ENCODE measurements around the gene CHTF18. TPM values are rescaled to one million over a fixed set of nuclear protein-coding genes. Genes with fewer than 3 reads are reported as not detected.

Gene CHTF18
- total RNA-seq, 1 donor from 2014 or later, result 56.8 TPM

DNA sequence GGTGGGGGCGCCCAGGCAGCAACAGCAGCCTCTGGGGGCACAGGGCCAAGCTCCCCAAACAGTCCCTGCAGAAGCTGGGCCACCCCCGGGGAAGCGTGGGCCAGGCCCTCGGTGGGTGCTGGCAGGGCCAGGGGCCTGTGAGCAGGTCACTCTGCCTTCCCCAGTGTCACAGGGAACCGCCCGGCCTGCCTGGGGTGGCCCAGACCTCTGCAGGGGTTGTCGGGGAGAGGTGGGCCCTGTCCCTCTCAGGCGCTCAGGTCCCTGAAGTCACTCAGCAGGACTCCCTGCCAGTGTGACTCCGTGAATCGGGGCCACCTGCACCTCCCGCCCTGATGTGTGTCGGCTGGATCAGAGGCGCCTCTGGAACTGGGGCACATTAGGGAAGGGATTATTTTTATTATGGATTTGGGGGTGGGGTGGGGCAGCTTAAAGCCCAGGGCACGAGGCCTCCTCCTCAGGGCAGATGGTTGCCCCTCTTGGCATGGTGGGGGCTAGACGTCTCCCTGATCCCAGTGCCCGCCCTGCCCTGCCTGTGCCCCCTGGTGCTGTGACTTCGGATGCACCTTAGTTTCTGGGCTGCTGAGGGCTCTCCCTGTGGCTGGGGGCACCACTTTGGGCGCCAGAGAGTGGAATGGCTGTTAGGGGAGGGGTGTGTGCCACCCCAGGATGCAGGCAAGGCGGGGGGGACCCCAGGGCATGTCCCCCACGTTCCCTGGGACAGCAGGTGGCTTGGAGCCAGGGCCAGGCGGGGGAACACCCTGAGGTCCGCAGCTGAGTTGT, 13.4 kb downstream of the CHTF18 start:
- Mint-ChIP-seq H3K36me3 (ENCODE audit: low read depth, unreplicated experiment) (no peaks in the 10 kb centered on the region), H3K27me3 (ENCODE audit: unreplicated experiment) (peaks cover 6% of the 10 kb centered on the region), H3K4me1 (ENCODE audit: unreplicated experiment) (no peaks in the 10 kb centered on the region), H3K27ac (ENCODE audit: unreplicated experiment) (no peak overlapping the region), H3K4me3 (ENCODE audit: unreplicated experiment) (no peak overlapping the region), H3K9me3 (ENCODE audit: unreplicated experiment) (no peaks in the 10 kb centered on the region)
- no peak for DNase-seq (ENCODE audit: low spot score)
- TF ChIP-seq, protein P1, sequence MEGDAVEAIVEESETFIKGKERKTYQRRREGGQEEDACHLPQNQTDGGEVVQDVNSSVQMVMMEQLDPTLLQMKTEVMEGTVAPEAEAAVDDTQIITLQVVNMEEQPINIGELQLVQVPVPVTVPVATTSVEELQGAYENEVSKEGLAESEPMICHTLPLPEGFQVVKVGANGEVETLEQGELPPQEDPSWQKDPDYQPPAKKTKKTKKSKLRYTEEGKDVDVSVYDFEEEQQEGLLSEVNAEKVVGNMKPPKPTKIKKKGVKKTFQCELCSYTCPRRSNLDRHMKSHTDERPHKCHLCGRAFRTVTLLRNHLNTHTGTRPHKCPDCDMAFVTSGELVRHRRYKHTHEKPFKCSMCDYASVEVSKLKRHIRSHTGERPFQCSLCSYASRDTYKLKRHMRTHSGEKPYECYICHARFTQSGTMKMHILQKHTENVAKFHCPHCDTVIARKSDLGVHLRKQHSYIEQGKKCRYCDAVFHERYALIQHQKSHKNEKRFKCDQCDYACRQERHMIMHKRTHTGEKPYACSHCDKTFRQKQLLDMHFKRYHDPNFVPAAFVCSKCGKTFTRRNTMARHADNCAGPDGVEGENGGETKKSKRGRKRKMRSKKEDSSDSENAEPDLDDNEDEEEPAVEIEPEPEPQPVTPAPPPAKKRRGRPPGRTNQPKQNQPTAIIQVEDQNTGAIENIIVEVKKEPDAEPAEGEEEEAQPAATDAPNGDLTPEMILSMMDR (IDR thresholded peaks at IDR 0.05; ENCODE audit: unreplicated experiment), result no peak

DNA sequence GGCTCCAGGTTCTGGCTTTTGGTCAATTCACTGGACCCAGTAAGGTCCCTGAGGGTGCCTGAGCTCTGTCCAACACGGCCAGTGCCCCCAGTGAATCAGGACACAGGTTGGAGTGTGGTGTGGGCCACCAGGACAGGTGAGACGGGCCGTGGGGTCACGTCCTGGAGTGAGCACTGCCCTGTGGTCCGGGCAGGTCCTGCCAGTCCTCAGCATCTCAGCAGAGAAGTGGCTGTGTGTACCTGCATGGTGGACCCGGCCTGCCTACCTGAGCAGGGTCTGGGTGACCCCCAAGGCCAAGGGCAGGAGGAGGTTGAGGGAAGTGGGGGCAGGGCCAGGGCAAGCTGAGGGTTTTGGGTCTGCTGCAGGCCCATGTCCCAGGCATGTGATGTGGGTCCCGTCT, 14.0 kb downstream of the CHTF18 start:
- Mint-ChIP-seq H3K27ac (ENCODE audit: unreplicated experiment) (no peak overlapping the region), H3K4me1 (ENCODE audit: unreplicated experiment) (no peaks in the 10 kb centered on the region), H3K9me3 (ENCODE audit: unreplicated experiment) (no peaks in the 10 kb centered on the region), H3K36me3 (ENCODE audit: low read depth, unreplicated experiment) (no peaks in the 10 kb centered on the region), H3K4me3 (ENCODE audit: unreplicated experiment) (no peak overlapping the region), H3K27me3 (ENCODE audit: unreplicated experiment) (peaks cover 5% of the 10 kb centered on the region)
- no peak for DNase-seq (ENCODE audit: low spot score)
- TF ChIP-seq, protein P1 (IDR thresholded peaks at IDR 0.05; ENCODE audit: unreplicated experiment), result no peak

DNA sequence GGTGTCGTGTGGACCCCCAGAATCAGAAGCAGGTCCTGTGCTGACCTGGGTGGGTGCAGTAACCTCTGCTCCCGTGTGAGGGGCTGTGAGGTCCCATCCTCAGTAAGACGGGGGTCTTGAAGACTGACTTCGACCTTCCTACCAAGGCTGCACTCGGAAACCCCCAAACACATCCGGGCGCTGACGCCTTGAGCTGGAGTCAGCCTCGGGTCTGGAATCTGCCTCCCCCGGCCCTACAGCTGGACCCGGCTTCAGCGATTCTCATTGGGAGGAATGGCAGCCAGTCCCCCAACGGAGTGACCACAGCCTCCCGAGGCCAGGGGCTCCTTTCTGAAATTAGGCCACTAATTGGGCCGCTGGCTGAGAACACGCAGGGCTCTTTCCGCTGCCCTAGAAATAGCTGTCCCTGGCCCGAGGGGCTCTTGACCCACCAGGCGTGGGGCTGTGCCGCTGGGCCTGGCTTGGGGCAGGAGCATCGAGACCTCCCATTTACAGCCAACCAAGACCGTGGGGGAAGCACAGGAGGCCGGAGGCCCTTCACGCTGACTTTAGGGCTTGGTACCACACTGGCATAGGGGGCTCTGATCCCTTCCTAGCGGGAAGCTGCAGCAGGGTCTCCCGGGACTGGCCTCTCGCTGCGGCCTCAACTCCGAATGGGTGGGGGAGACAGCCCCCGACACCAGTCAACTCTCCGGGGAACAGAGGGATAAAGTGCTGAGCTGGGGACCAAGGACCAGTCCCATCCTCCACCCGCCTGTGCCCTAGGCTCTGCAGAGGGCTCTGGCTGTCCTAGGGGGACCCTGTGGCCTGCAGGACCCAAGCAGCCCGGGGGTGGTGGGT, 14.7 kb downstream of the CHTF18 start:
- no peak for DNase-seq (ENCODE audit: low spot score)
- TF ChIP-seq, protein P1 (IDR thresholded peaks at IDR 0.05; ENCODE audit: unreplicated experiment), result no peak
- Mint-ChIP-seq H3K4me3 (ENCODE audit: unreplicated experiment) (no peak overlapping the region), H3K27ac (ENCODE audit: unreplicated experiment) (no peak overlapping the region), H3K36me3 (ENCODE audit: low read depth, unreplicated experiment) (no peaks in the 10 kb centered on the region), H3K27me3 (ENCODE audit: unreplicated experiment) (peaks cover 6% of the 10 kb centered on the region), H3K9me3 (ENCODE audit: unreplicated experiment) (no peaks in the 10 kb centered on the region), H3K4me1 (ENCODE audit: unreplicated experiment) (peaks cover 4% of the 10 kb centered on the region)

DNA sequence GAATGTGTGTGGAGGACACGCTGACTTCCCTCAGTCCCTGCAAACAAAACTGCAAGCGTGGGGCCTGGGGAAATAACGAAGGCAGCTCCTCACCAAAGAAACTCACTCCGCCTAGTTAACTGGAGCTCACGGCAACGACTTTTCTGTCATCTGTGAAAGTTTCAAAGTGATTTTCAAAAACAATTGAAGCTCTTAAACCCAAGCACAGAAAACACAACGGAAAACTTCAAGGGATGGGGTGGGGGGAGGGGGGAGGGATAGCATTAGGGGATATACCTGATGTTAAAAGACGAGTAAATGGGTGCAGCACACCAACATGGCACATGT, 15.3 kb downstream of the CHTF18 start:
- Mint-ChIP-seq H3K9me3 (ENCODE audit: unreplicated experiment) (no peaks in the 10 kb centered on the region), H3K4me1 (ENCODE audit: unreplicated experiment) (peaks cover 8% of the 10 kb centered on the region), H3K4me3 (ENCODE audit: unreplicated experiment) (no peak overlapping the region), H3K36me3 (ENCODE audit: low read depth, unreplicated experiment) (no peaks in the 10 kb centered on the region), H3K27me3 (ENCODE audit: unreplicated experiment) (peaks cover 10% of the 10 kb centered on the region), H3K27ac (ENCODE audit: unreplicated experiment) (no peak overlapping the region)
- DNase-seq (ENCODE audit: low spot score), result no peak
- TF ChIP-seq, protein P1 (IDR thresholded peaks at IDR 0.05; ENCODE audit: unreplicated experiment), result no peak
